Natural killer cell (primary cell): ENCODE results near the gene ACER3. TPM values are rescaled to one million over a fixed set of nuclear protein-coding genes. Genes with fewer than 3 reads are reported as not detected.

Source experiments
- ATAC-seq, 3 donors: fragments of 150-1000 bp in 2 of 3; fragments of 200-7000 bp in 1 of 3; cut with Tn5 transposase; 1 replicate in 1 of 3; 2 replicates in 2 of 3; pipeline ENCODE4 v1.10.0; 2021; ENCODE audit warnings: mild to moderate bottlenecking in 2 of 3, moderate library complexity in 2 of 3
- DNase-seq, 2 donors: peaks; one replicate each; pipeline versions ENCODE4 v3.0.0 to v3.0.0-alpha.2; 2013 to 2021; ENCODE audit warnings: mixed read lengths in 1 of 2
- H3K27ac ChIP-seq: one replicate; pipeline ENCODE4 v1.5.1; 2013; ENCODE audit warnings: mild to moderate bottlenecking, low read length
- H3K27me3 ChIP-seq: one replicate; pipeline ENCODE4 v1.6.1; 2013; ENCODE audit warnings: low read length; ENCODE audit not compliant: control insufficient read depth, insufficient read depth
- H3K36me3 ChIP-seq: one replicate; pipeline ENCODE4 v1.6.1; 2013; ENCODE audit warnings: low read length; ENCODE audit not compliant: control insufficient read depth, insufficient read depth
- H3K4me1 ChIP-seq: one replicate; pipeline ENCODE4 v1.6.1; 2013; ENCODE audit warnings: low read length; ENCODE audit not compliant: control insufficient read depth, insufficient read depth
- H3K4me3 ChIP-seq: one replicate; pipeline ENCODE4 v1.5.1; 2013; ENCODE audit warnings: low read length
- H3K9me3 ChIP-seq: one replicate; pipeline ENCODE4 v1.6.1; 2013; ENCODE audit warnings: low read length; ENCODE audit not compliant: control insufficient read depth, insufficient read depth
- H3K27ac Mint-ChIP-seq, 2 donors: one replicate each; pipeline ENCODE4 v1.8.0; 2022; ENCODE audit warnings: mild to moderate bottlenecking in 2 of 2, mixed read lengths in 2 of 2, moderate library complexity in 1 of 2
- H3K27me3 Mint-ChIP-seq, 2 donors: one replicate each; pipeline ENCODE4 v1.8.0; 2022; ENCODE audit warnings: low read depth in 2 of 2, mixed read lengths in 2 of 2
- H3K36me3 Mint-ChIP-seq: one replicate; pipeline ENCODE4 v1.8.0; 2022; ENCODE audit warnings: mixed read lengths
- H3K4me1 Mint-ChIP-seq, 2 donors: one replicate each; pipeline ENCODE4 v1.8.0; 2022; ENCODE audit warnings: mixed read lengths in 2 of 2
- H3K4me3 Mint-ChIP-seq: one replicate; pipeline ENCODE4 v1.8.0; 2022; ENCODE audit warnings: mild to moderate bottlenecking, moderate library complexity, mixed read lengths
- H3K9me3 Mint-ChIP-seq, 2 donors: one replicate each; pipeline ENCODE4 v1.8.0; 2022; ENCODE audit warnings: mixed read lengths in 2 of 2
- WGBS: methylation state at CpG from one replicate; pipeline ENCODE4 v1.1.7; 2013; ENCODE audit warnings: missing lambda C conversion rate; ENCODE audit not compliant: insufficient coverage; 5-methylcytosine and 5-hydroxymethylcytosine counted together
- intact Hi-C: fragments of 100-400 bp; cut with micrococcal nuclease; formaldehyde crosslinking; loops from one replicate; pipeline ENCODE4 v1.14.2; 2022
- total RNA-seq, 4 donors: library from RNA; stranded (reverse); fragments of 120-200 nt in 1 of 4; gene quantifications; one replicate each; pipeline versions ENCODE4 v1.2.3 to v1.2.4, GENCODE V29; 2013 to 2022
- TF ChIP-seq, protein P1 (sequence below): fragments of 200-600 bp; IDR thresholded peaks from one replicate; pipeline ENCODE4 v1.8.0; 2022; ENCODE audit warnings: antibody characterized with exemption

ACER3 gene
- total RNA-seq, 3 donors from 2014 or later (not counting 1 experiment from before 2014, with no cell fraction given): 12.1 to 14.8 (median 13.6) TPM

DNA sequence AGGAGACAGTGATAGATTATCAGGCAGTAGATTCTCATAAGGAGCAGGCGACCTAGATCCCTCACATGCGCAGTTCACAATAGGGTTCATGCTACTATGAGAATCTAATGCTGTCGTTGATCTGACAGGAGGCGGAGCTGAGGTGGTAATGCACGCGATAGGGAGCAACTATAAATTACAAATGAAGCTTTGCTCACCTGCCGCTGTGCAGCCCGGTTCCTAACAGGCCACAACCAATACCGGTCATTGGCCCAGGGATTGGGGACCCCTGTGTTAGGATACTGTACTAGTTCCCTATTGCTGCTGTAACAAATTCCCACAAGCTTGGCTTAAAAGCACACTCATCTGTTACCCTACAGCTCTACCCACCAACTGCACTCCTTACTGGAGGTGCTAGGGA, 184.2 kb downstream of the ACER3 start:
- H3K27me3 Mint-ChIP-seq: peaks cover 30 to 36% of the 10 kb centered on the region in 2 donors
- H3K4me3 Mint-ChIP-seq: no peak overlapping the region
- intact Hi-C loops: no loop called here

GRCh38 chr11:77046060-77046501, 185.4 kb downstream of the ACER3 start:
- Histone ChIP-seq H3K4me1 (peaks cover 7% of the 10 kb centered on the region), H3K27me3 (peaks cover 7% of the 10 kb centered on the region), H3K27ac (no peak overlapping the region), H3K36me3 (no peaks in the 10 kb centered on the region), H3K9me3 (no peaks in the 10 kb centered on the region), H3K4me3 (no peak overlapping the region)
- TF ChIP-seq, protein P1, sequence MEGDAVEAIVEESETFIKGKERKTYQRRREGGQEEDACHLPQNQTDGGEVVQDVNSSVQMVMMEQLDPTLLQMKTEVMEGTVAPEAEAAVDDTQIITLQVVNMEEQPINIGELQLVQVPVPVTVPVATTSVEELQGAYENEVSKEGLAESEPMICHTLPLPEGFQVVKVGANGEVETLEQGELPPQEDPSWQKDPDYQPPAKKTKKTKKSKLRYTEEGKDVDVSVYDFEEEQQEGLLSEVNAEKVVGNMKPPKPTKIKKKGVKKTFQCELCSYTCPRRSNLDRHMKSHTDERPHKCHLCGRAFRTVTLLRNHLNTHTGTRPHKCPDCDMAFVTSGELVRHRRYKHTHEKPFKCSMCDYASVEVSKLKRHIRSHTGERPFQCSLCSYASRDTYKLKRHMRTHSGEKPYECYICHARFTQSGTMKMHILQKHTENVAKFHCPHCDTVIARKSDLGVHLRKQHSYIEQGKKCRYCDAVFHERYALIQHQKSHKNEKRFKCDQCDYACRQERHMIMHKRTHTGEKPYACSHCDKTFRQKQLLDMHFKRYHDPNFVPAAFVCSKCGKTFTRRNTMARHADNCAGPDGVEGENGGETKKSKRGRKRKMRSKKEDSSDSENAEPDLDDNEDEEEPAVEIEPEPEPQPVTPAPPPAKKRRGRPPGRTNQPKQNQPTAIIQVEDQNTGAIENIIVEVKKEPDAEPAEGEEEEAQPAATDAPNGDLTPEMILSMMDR: peak; percentile 43
- intact Hi-C loops: no loop called here
- H3K27ac Mint-ChIP-seq: no peak overlapping the region
- H3K27me3 Mint-ChIP-seq: peaks cover 22 to 26% of the 10 kb centered on the region in 2 donors
- peak in 2 of 3 donors; percentile 28 to 37 for ATAC-seq
- DNase-seq: peak in 1 of 2 donors; percentile 78
- 7% methylated on average over 39 of the region's 39 CpGs for WGBS
- H3K9me3 Mint-ChIP-seq: no peaks in the 10 kb centered on the region
- H3K36me3 Mint-ChIP-seq: no peaks in the 10 kb centered on the region
- H3K4me1 Mint-ChIP-seq: peaks cover 13 to 20% of the 10 kb centered on the region in 2 donors
- no peak overlapping the region for H3K4me3 Mint-ChIP-seq

More for the DNA sequence above, 184.2 kb downstream of the ACER3 start:
- no peak overlapping the region for H3K27ac ChIP-seq
- peaks cover 14% of the 10 kb centered on the region for H3K27me3 ChIP-seq
- Mint-ChIP-seq H3K9me3 (no peaks in the 10 kb centered on the region), H3K27ac (no peak overlapping the region), H3K36me3 (no peaks in the 10 kb centered on the region), H3K4me1 (peaks cover 13 to 20% of the 10 kb centered on the region in 2 donors)
- no peaks in the 10 kb centered on the region for H3K36me3 ChIP-seq
- WGBS: 94% methylated on average over 9 of the region's 9 CpGs
- no peaks in the 10 kb centered on the region for H3K9me3 ChIP-seq
- ATAC-seq (no peak), DNase-seq (no peak)
- no peak overlapping the region for H3K4me3 ChIP-seq
- H3K4me1 ChIP-seq: peaks cover 10% of the 10 kb centered on the region
- TF ChIP-seq, protein P1: no peak

- Mint-ChIP-seq H3K4me3 (peak overlapping the region; percentile 83), H3K27ac (peak overlapping the region; percentile 47 to 74), H3K27me3 (peaks cover 18 to 23% of the 10 kb centered on the region in 2 donors), H3K9me3 (no peaks in the 10 kb centered on the region), H3K4me1 (peaks cover 13 to 20% of the 10 kb centered on the region in 2 donors), H3K36me3 (no peaks in the 10 kb centered on the region)
- intact Hi-C loops: loop anchor here (1.0 kb wide), 2 partner anchors 44 to 141 kb away; no protein-coding TSS in a partner anchor
- peak overlapping the region; percentile 7 for H3K27ac ChIP-seq
- peaks cover 7% of the 10 kb centered on the region for H3K4me1 ChIP-seq
- ATAC-seq (peak; percentile 89 to 92 (median 92)), DNase-seq (peak; percentile 57 to 97)
- TF ChIP-seq, protein P1: peak; percentile 62
- H3K27me3 ChIP-seq: peaks cover 7% of the 10 kb centered on the region
- 0% methylated on average over 11 of the region's 15 CpGs for WGBS
- H3K9me3 ChIP-seq: no peaks in the 10 kb centered on the region
- peak overlapping the region; percentile 36 for H3K4me3 ChIP-seq
- no peaks in the 10 kb centered on the region for H3K36me3 ChIP-seq
Observed at GRCh38 chr11:77047007-77047927, 186.5 kb downstream of the ACER3 start.
